Thymus (tissue), 14 donors: ENCODE data around the gene DHX58. TPM values are rescaled to one million over a fixed set of nuclear protein-coding genes. Genes with fewer than 3 reads are reported as not detected.
A peak's percentile ranks its signal among the peaks of the same experiment; 100 is the strongest.
"Not testable (repeated sequence)": the region's sequence is repeated elsewhere in the genome, so short reads cannot be mapped to it uniquely, and the experiment has no call there.

ENCODE experiments used
- DNase-seq, 9 donors: peaks; one replicate each; pipeline ENCODE4 v3.0.0-alpha.2; 2013; ENCODE audit warnings: low spot score in 9 of 9, low read depth in 6 of 9, missing footprints in 1 of 9
- H3K27ac ChIP-seq, 2 donors: one replicate each; pipeline ENCODE4 v1.5.1; 2013; ENCODE audit warnings: control low read depth in 1 of 2, low read depth in 1 of 2, low read length in 1 of 2, mild to moderate bottlenecking in 1 of 2, moderate library complexity in 1 of 2
- H3K27me3 ChIP-seq, 2 donors: one replicate each; pipeline ENCODE4 v1.5.1; 2013; ENCODE audit warnings: low read length in 1 of 2; ENCODE audit not compliant: control insufficient read depth in 2 of 2, insufficient read depth in 1 of 2
- H3K36me3 ChIP-seq, 2 donors: one replicate each; pipeline ENCODE4 v1.5.1; 2013; ENCODE audit warnings: low read length in 1 of 2, mild to moderate bottlenecking in 1 of 2, moderate library complexity in 1 of 2; ENCODE audit not compliant: control insufficient read depth in 2 of 2, insufficient read depth in 2 of 2
- H3K4me1 ChIP-seq, 2 donors: one replicate each; pipeline ENCODE4 v1.5.1; 2013; ENCODE audit warnings: low read length in 2 of 2; ENCODE audit not compliant: control insufficient read depth in 2 of 2, insufficient read depth in 2 of 2
- H3K4me3 ChIP-seq, 2 donors: one replicate each; pipeline ENCODE4 v1.5.1; 2013; ENCODE audit warnings: low read length in 2 of 2, control low read depth in 1 of 2, mild to moderate bottlenecking in 1 of 2
- H3K9me3 ChIP-seq, 2 donors: one replicate each; pipeline ENCODE4 v1.5.1; 2013; ENCODE audit warnings: low read length in 1 of 2, mild to moderate bottlenecking in 1 of 2; ENCODE audit not compliant: control insufficient read depth in 2 of 2, insufficient read depth in 1 of 2
- WGBS: extraction: QIAGEN DNeasy Blood & Tissue Kit; methylation state at CpG from one replicate; pipeline ENCODE4 v1.1.7; 2013; 5-methylcytosine and 5-hydroxymethylcytosine counted together
- long read RNA-seq, 10 donors: transcript quantifications; one replicate each; lab custom pipeline, GENCODE V29; 2026
- polyA plus RNA-seq: library from polyadenylated mRNA; stranded (reverse); fragments of 200-250 nt; gene quantifications from one replicate; pipeline ENCODE4 v1.2.3, GENCODE V29; 2013
- total RNA-seq: library from RNA; stranded (reverse); fragments of 120-200 nt; gene quantifications from one replicate; pipeline ENCODE4 v1.2.4, GENCODE V29; 2013
- donor health status: healthy.

Gene DHX58
- total RNA-seq (23.8 TPM), polyA plus RNA-seq (42.1 TPM)
- long read RNA-seq, donor 1, partial matches to known transcripts, result 0 of 1 reads
- long read RNA-seq, donor 1, other reads (novel, unspliced or antisense), result 0 of 1 reads
- long read RNA-seq, donor 2, result 0 reads
- long read RNA-seq, donor 3, partial matches to known transcripts, result 0 of 2 reads
- long read RNA-seq, donor 3, other reads (novel, unspliced or antisense), result 0 of 2 reads
- long read RNA-seq, donor 4, partial matches to known transcripts, result 0 of 1 reads
- long read RNA-seq, donor 4, other reads (novel, unspliced or antisense), result 0 of 1 reads
- long read RNA-seq, donor 5, transcript DHX58-201 (14 exons, 2,617 nt), result major isoform, 7 of 10 reads
- long read RNA-seq, donor 5, partial matches to known transcripts, result 0 of 10 reads
- long read RNA-seq, donor 5, other reads (novel, unspliced or antisense), result 0 of 10 reads
- long read RNA-seq, donor 6, partial matches to known transcripts, result 0 of 2 reads
- long read RNA-seq, donor 6, other reads (novel, unspliced or antisense), result 0 of 2 reads
- long read RNA-seq, donor 7, result 0 reads
- long read RNA-seq, donor 8, partial matches to known transcripts, result 0 of 1 reads
- long read RNA-seq, donor 8, other reads (novel, unspliced or antisense), result 0 of 1 reads
- long read RNA-seq, donor 9, result 0 reads
- long read RNA-seq, donor 10, partial matches to known transcripts, result 0 of 1 reads
- long read RNA-seq, donor 10, other reads (novel, unspliced or antisense), result 0 of 1 reads

DNA sequence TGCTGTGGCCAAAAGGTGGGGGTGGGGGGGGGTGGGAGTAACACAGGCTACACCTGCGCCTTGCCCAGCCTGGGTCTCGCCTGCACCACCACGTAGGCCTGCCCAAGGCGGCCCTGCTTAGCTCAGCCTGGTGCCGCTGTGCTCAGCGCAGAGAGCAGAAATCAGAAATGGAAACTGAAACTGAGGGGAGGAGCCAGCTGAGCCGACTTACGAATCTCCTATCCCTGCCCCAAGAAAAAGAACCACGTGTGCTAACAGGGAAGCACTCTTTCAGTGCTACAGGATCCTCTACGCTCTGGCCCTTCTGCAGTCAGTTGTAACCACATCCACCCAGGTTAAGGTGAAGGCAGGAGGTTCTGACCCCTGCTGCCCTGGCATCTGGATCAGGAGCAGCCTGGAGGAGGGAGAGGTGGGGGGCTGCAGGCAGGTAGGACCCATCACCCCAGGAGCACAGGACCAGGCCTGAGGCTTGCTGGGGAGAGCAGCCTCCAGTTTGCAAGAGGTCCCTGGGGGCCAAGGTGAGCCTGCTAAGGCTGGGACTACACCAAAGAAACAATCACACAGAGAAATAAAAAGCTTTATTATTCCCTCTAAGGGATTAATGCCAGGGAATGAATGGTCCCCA lies at the start of gene DHX58:
TSS of gene DHX58 (minus strand) at position 163 of the 625 bp plus-strand sequence. CDS start 822 bp downstream, outside the sequence.
- peaks cover 16 to 50% of the 10 kb centered on the region in 2 donors for H3K4me1 ChIP-seq
- H3K27ac ChIP-seq, result peak within 1 kb of the TSS; percentile 92 to 99
- DNase-seq, result peak; percentile 75 to 96 (median 90)

DNA sequence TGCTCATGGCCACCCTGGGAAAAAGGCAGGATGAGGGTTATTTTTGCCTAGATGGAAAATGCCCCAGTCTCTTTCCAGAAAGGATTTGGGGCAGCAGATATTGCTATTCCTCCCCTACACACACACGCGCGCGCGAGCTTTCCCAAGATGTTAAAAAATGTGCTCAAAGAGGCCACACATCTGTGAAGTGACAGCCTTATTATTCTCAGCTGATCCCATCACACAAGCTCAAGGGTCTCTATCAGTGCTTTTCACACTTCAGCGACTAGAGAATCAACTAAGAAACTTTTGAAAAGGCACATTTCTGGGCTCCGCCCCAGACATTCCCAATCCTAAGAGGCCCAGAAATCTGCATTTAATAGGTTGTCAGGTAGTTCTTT lies 48.0 kb upstream of the DHX58 start:
- DNase-seq, result no peak
- no peaks in the 10 kb centered on the region for H3K9me3 ChIP-seq
- no peaks in the 10 kb centered on the region for H3K27me3 ChIP-seq
- H3K4me3 ChIP-seq, result no peak overlapping the region
- peaks cover 0 to 9% of the 10 kb centered on the region in 2 donors for H3K4me1 ChIP-seq
- no peaks in the 10 kb centered on the region for H3K36me3 ChIP-seq
- H3K27ac ChIP-seq, result no peak overlapping the region
- WGBS, result 98% methylated on average over 7 of the region's 7 CpGs

More for the DNA sequence above, at the start of gene DHX58:
- peaks cover 5 to 12% of the 10 kb centered on the region in 2 donors for H3K36me3 ChIP-seq
- 0% methylated on average over 10 of the region's 10 CpGs for WGBS
- H3K9me3 ChIP-seq, result peaks cover 0 to 4% of the 10 kb centered on the region in 2 donors
- no peaks in the 10 kb centered on the region for H3K27me3 ChIP-seq
- peak within 1 kb of the TSS; percentile 31 to 51 for H3K4me3 ChIP-seq

DNA sequence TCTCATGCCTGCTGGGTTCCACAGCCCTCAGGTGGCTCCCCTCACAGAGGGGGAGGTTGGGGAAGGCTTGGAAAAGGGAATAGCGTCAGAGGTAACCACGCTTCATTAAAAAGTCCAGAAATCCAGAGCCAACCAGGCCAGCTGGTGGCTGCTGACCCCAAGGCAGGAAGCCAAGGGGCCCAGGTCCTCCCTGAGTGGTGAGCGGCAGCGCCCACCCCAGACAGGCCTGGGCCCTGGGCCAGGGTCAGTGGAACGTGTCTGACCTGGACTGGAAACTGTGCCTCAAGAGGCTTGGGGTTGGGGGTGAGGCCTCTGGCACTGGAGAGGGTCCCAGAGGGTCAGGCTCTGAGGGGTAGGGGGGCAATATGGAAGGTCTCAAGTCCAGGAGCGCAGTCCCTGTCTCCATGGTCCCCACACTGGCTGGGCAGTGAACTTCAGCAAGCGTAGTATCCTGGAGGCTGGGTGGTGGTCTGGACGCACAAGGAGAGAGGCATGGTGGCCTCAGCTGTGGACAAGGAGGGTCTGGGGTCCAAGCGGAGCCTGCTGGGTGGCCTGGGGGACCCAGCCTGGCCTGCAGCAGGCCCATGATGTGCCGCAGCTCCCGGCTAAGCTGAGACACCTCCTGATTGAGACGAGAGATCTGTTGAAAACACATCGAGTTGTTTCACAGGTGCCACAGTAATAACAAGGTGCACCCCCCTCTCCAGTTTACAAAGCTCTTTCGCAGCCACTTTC lies 47.4 kb upstream of the DHX58 start:
- H3K9me3 ChIP-seq, result no peaks in the 10 kb centered on the region
- peaks cover 0 to 12% of the 10 kb centered on the region in 2 donors for H3K4me1 ChIP-seq
- no peak overlapping the region for H3K4me3 ChIP-seq
- no peak overlapping the region for H3K27ac ChIP-seq
- H3K36me3 ChIP-seq, result no peaks in the 10 kb centered on the region
- 91% methylated on average over 14 of the region's 14 CpGs for WGBS
- H3K27me3 ChIP-seq, result no peaks in the 10 kb centered on the region
- DNase-seq, result no peak

DNA sequence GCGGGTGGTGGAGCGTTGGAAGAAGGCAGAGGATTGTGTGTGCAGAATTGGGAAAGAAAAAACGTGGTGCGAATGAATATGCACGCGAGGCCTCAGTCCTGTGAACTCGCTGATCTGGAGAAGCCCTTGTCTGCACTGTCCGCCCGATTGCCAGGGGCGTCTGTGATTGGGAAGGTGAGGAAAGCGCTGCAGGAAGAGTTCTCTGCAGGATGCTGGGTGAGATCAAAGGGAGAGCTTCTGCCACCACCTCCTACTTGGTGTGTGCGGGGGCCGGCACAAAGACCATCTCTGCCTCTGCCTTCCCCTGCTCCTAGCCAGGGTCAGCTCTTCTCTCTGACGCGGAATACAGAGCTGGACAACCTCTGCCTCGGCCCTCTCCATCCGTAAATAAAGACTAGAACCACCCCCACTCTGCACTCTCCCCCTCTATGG lies 43.1 kb upstream of the DHX58 start:
- no peak for DNase-seq
- Histone ChIP-seq H3K36me3 (peaks cover 9 to 10% of the 10 kb centered on the region in 2 donors), H3K4me3 (peak overlapping the region; percentile 79 to 99), H3K27ac (no peak overlapping the region), H3K27me3 (no peaks in the 10 kb centered on the region), H3K4me1 (peaks cover 7 to 24% of the 10 kb centered on the region in 2 donors), H3K9me3 (no peaks in the 10 kb centered on the region)
- 56% methylated on average over 17 of the region's 17 CpGs for WGBS

DNA sequence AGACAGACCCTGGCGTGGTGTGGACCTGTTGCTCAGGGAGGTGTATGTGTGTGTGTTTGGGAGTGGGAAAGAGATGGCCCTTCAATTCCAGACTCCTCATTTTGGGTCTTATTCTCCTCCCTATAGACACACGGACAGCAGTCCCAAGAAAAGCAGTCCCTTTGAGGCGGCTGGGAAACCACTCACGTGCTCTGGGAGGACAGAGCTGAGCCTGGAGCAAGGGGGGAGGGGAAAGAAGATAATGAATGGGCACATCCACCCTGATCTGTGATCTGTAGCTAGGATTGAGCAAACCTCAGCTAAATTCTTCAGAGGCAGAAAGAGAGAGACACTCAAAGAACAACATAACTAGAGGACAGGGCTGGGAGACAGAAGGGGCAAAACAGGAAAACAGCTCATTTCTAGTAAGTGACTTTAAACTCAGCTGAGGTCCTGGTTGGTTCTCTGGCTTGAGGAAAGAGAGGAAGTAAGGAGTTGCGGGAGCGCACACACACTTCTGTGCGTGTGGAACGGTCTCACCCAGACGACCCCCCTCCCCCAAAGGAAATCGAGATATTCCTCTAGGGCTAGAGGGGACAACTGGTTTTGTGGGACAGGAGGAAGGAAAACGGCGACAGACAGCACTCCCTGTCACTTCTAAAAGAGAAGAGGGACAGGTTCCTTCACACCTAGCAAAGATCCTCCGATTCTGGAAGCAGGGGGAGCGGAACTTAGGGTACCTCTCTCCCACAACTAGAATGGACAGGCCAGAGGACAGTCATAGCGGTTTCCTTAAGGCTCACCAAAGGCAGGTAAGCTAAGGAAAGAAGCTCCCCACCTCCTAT lies 41.6 kb upstream of the DHX58 start:
- H3K27me3 ChIP-seq, result no peaks in the 10 kb centered on the region
- no peaks in the 10 kb centered on the region for H3K9me3 ChIP-seq
- peaks cover 13 to 14% of the 10 kb centered on the region in 2 donors for H3K36me3 ChIP-seq
- peaks cover 7 to 24% of the 10 kb centered on the region in 2 donors for H3K4me1 ChIP-seq
- peak overlapping the region; percentile 58 to 67 for H3K27ac ChIP-seq
- peak overlapping the region; percentile 79 to 99 for H3K4me3 ChIP-seq
- peak in 1 of 9 donors; percentile 20 for DNase-seq
- 18% methylated on average over 15 of the region's 15 CpGs for WGBS

DNA sequence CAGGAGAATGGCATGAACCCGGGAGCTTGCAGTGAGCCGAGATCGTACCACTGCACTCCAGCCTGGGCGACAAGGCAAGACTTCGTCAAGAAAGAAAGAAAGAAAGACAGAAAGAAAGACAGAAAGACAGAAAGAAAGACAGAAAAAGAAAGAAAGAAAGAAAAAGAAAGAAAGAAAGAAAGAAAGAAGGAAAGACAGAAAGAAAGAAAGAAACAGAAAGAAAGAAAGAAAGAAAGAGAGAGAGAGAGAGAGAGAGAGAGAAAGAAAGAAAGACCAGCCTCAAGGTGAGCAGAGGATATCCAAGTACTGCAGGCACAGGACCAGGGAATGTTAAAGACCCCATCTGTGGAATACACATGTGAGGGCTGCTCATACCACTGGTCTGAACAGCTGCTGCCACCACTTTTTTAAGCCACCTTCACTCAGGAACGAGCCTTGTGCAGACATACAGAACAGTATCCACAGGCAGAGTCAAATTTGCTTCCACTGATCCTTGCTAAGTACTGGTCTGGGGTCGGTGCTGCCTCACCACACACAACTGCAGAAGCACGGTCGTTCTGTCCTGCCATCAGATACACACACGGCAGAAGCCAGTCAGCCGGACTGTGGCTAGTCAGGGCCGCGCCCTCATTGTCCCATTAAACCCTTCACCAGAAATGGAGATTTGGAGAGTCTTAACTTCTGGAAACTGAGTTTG lies 34.5 kb upstream of the DHX58 start:
- Histone ChIP-seq H3K27ac (no peak overlapping the region), H3K4me3 (no peak overlapping the region), H3K4me1 (peaks cover 0 to 3% of the 10 kb centered on the region in 2 donors), H3K27me3 (no peaks in the 10 kb centered on the region), H3K36me3 (peaks cover 37 to 53% of the 10 kb centered on the region in 2 donors), H3K9me3 (no peaks in the 10 kb centered on the region)
- WGBS, result 96% methylated on average over 13 of the region's 13 CpGs
- no peak for DNase-seq

DNA sequence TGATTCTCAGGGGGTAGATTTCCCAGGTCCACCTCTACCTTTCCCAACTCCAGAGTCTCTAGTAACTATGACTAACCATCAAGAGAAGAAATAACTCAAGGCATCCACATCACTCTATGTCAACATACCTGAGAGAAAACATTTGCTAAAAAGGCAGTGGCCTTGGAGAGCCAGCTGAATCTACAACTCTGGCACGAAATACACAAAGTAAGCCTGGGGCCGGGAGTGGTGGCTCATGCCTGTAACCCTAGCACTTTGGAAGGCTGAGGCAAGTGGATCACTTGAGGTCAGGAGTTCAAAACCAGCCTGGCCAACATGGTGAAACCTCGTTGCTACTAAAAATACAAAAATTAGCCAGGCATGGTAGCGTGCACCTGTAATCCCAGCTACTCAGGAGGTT lies 30.6 kb upstream of the DHX58 start:
- H3K27ac ChIP-seq, H3K9me3 ChIP-seq, H3K4me1 ChIP-seq, H3K27me3 ChIP-seq, DNase-seq, H3K4me3 ChIP-seq: not testable (repeated sequence)
- WGBS, result 97% methylated on average over 4 of the region's 4 CpGs
- peaks cover 26 to 52% of the 10 kb centered on the region in 2 donors for H3K36me3 ChIP-seq
